RWPE2 (cell line): ENCODE results near the gene PYCR2.
A peak's percentile ranks its signal among the peaks of the same experiment; 100 is the strongest.

ENCODE experiments used
- ATAC-seq: fragments of 200-7000 bp; cut with Tn5 transposase; 3 replicates; pipeline ENCODE4 v1.9.1; 2021; ENCODE audit warnings: low read depth
- DNase-seq: peaks from one replicate; pipeline ENCODE4 v3.0.0-alpha.2; 2020; ENCODE audit warnings: low spot score
- H3K27ac ChIP-seq: fragments of 450-650 bp; 2 replicates; pipeline ENCODE4 v1.5.1; 2017; ENCODE audit warnings: mild to moderate bottlenecking; ENCODE audit not compliant: poor library complexity, severe bottlenecking
- H3K27me3 ChIP-seq: fragments of 250-450 bp; sonication (Bioruptor Pico); 2 replicates; pipeline ENCODE4 v1.5.1; 2021; ENCODE audit warnings: mild to moderate bottlenecking, moderate library complexity; ENCODE audit not compliant: insufficient read depth, poor library complexity, severe bottlenecking
- H3K36me3 ChIP-seq: fragments of 250-450 bp; sonication (Bioruptor Pico); 2 replicates; pipeline ENCODE4 v1.5.1; 2020; ENCODE audit warnings: low read depth, mild to moderate bottlenecking, moderate library complexity
- H3K4me1 ChIP-seq: fragments of 250-450 bp; sonication (Bioruptor Pico); 2 replicates; pipeline ENCODE4 v1.5.1; 2021; ENCODE audit warnings: mild to moderate bottlenecking, moderate library complexity; ENCODE audit not compliant: insufficient read depth, poor library complexity, severe bottlenecking
- H3K4me3 ChIP-seq: fragments of 250-450 bp; sonication (Bioruptor Pico); 2 replicates; pipeline ENCODE4 v1.5.1; 2021; ENCODE audit warnings: mild to moderate bottlenecking, moderate library complexity; ENCODE audit not compliant: severe bottlenecking
- H3K9me3 ChIP-seq: fragments of 250-450 bp; sonication (Bioruptor Pico); 2 replicates; pipeline ENCODE4 v1.5.1; 2021; ENCODE audit warnings: mild to moderate bottlenecking, moderate library complexity; ENCODE audit not compliant: severe bottlenecking
- CTCF ChIP-seq: fragments of 450-650 bp; IDR thresholded peaks from one replicate; pipeline ENCODE4 v1.5.1; 2017; ENCODE audit warnings: mild to moderate bottlenecking, moderate library complexity; ENCODE audit not compliant: poor library complexity, severe bottlenecking

PYCR2 gene

GRCh38 chr1:225874431-225874830, 49.6 kb downstream of the PYCR2 start:
- no peak for TF ChIP-seq CTCF
- no peak overlapping the region for H3K27ac ChIP-seq
- peaks cover 2% of the 10 kb centered on the region for H3K4me1 ChIP-seq
- H3K4me3 ChIP-seq, result no peak overlapping the region
- H3K9me3 ChIP-seq, result no peaks in the 10 kb centered on the region
- ATAC-seq, result no peak
- 0 out of 2 replicates have a peak, but pooled peaks cover 3% of the 10 kb centered on the region for H3K36me3 ChIP-seq
- no peaks in the 10 kb centered on the region for H3K27me3 ChIP-seq
- DNase-seq, result no peak

- Histone ChIP-seq H3K27ac (no peak overlapping the region), H3K9me3 (no peaks in the 10 kb centered on the region), H3K4me1 (peaks cover 2% of the 10 kb centered on the region), H3K36me3 (0 out of 2 replicates have a peak, but pooled peaks cover 3% of the 10 kb centered on the region), H3K4me3 (no peak overlapping the region), H3K27me3 (no peaks in the 10 kb centered on the region)
- DNase-seq (no peak), ATAC-seq (no peak)
- no peak for TF ChIP-seq CTCF
Observed at GRCh38 chr1:225873281-225873850, 50.7 kb downstream of the PYCR2 start.

- no peaks in the 10 kb centered on the region for H3K27me3 ChIP-seq
- TF ChIP-seq CTCF, result no peak
- 0 out of 2 replicates have a peak, but pooled peaks cover 3% of the 10 kb centered on the region for H3K36me3 ChIP-seq
- no peak overlapping the region for H3K27ac ChIP-seq
- DNase-seq (no peak), ATAC-seq (no peak)
- H3K4me3 ChIP-seq, result no peak overlapping the region
- H3K4me1 ChIP-seq, result peaks cover 2% of the 10 kb centered on the region
- H3K9me3 ChIP-seq, result no peaks in the 10 kb centered on the region
Observed at GRCh38 chr1:225872075-225872430, 52.0 kb downstream of the PYCR2 start.

GRCh38 chr1:225871359-225872074, 52.5 kb downstream of the PYCR2 start:
- no peaks in the 10 kb centered on the region for H3K27me3 ChIP-seq
- no peak overlapping the region for H3K27ac ChIP-seq
- DNase-seq (no peak), ATAC-seq (peak; percentile 40; the same call in 2 of the 3 replicates)
- H3K9me3 ChIP-seq, result no peaks in the 10 kb centered on the region
- no peak overlapping the region for H3K4me3 ChIP-seq
- H3K36me3 ChIP-seq, result 0 out of 2 replicates have a peak, but pooled peaks cover 3% of the 10 kb centered on the region
- peaks cover 2% of the 10 kb centered on the region for H3K4me1 ChIP-seq
- no peak for TF ChIP-seq CTCF

GRCh38 chr1:225870911-225871310, 53.1 kb downstream of the PYCR2 start:
- no peaks in the 10 kb centered on the region for H3K9me3 ChIP-seq
- DNase-seq, result no peak
- H3K4me1 ChIP-seq, result peaks cover 2% of the 10 kb centered on the region
- H3K36me3 ChIP-seq, result 0 out of 2 replicates have a peak, but pooled peaks cover 3% of the 10 kb centered on the region
- H3K27me3 ChIP-seq, result no peaks in the 10 kb centered on the region
- H3K4me3 ChIP-seq, result no peak overlapping the region
- no peak overlapping the region for H3K27ac ChIP-seq
- ATAC-seq, result no peak
- TF ChIP-seq CTCF, result no peak
